ENCODE results near the gene MICAL2.

Gene MICAL2

DNA sequence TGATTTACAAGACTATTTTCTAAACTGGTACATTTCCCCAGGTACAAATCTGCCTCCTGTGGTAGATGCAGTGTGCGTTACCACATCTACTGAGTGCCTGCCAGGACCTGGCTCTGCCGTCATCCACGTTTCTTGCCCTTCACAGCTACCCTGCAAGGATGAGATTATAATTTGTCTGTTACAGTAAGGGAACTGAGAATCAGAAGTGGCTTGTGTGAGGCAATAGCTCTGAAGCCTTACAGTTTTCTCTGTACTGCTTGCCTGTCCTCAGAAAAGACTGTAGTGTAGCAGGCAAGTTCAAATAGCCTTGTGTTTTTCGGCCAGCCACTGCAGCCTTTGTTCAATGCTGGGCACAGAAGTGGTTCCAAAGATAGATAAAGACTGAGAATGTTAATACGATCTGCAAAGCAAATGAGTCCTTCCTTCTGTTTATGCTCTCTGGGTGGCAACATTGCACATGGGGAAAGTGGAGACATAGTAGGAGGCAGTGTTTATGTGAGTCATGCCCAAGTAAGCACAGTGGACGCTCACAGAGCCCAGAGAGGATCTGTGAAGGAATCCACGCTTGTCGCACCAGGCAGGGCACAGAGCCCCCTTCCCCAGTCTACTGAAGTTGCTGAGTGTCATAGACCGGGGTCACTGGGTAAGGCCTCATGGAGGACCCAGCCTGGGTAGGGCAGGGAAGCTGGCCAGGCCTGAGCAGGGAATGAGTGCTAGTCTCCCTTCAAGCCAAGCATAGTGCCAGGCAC is 49.1 kb downstream of the MICAL2 start:
- DNase-seq, result peak; percentile 38

DNA sequence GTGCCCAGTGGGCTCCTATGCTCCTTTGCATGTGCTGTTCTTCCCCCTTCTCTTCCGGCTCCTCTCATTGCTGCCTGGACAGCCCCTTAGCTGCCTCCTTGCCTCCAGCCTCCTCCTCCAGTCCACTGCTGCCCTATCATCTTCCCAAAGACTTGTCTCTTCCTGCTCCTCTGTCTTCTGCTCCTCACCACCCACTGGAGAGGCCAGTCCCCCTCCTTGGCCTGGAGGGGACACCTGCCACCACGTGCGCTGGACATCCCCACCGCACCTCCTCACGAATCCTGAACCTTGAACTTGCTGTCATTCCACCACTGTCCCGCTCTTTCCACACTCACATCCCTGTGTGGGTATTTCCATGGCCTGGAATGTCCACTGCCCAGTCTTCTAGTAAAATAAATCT is 49.8 kb downstream of the MICAL2 start:
- no peak for DNase-seq

- no peak for DNase-seq
Observed at GRCh38 chr11:12160680-12161079, 50.3 kb downstream of the MICAL2 start.

- no peak for DNase-seq
Observed at GRCh38 chr11:12161137-12161536, 50.7 kb downstream of the MICAL2 start.

- no peak for DNase-seq
Observed at GRCh38 chr11:12161603-12162350, 51.4 kb downstream of the MICAL2 start.

DNA sequence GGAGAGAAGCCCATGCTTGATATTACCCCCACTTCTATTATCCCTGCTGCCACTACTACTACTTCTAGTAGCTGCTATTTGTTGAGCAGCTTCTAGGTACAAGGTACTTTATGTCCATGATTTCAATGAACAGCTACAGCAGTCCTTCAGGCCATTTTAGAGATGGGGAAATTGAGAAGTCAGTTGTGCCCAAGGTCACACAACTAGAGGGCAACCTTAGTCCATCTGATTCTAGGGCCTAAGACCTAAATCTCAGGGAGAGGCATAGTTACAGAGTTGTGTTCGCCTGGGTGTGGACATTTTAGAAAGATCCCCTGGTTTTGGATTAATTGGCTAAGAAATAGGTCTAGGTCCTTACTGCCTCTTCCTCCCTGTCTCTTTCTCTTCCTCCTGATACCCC is 52.3 kb downstream of the MICAL2 start:
- no peak for DNase-seq

DNA sequence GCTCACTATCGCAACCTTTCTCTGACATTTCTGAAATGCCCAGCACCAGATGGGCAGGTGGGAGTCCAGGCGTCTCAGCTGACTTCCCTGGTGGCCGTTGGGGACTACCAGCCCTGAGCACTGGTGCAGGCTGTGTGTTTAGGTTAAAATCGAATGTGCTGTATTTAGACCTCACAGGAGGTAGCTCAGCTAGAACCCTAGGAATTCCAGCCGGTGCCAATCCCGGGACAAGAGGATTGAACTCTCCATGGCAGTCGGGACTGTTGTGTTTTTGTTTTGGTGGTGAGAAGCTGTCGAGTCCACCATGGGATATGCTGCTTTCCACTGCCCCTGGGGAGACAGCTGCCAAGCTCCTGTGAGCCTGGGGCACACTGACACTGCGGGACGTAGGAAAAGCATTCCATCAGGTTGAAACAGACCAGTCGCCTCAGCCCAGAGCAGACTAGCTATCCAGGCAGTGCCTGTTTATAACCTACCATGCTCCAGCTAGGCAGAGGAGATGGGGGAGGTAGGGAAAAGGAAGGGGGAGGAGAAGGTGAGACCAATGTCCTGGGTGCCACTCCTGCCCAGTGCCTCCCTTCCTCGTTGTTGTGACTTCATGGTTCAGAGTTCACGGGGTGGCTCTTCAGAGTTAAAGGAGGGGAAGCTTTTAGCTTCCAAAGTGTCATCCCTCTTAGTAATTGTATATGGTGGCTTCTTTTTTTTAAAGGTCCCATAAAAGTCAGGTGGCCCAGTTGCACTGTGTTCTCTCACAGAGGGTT is 53.0 kb downstream of the MICAL2 start:
- DNase-seq, result no peak

GRCh38 chr11:12164061-12165014 is 53.9 kb downstream of the MICAL2 start:
- DNase-seq, result no peak

- DNase-seq, result no peak
Observed at GRCh38 chr11:12165237-12165875, 55.0 kb downstream of the MICAL2 start.

DNA sequence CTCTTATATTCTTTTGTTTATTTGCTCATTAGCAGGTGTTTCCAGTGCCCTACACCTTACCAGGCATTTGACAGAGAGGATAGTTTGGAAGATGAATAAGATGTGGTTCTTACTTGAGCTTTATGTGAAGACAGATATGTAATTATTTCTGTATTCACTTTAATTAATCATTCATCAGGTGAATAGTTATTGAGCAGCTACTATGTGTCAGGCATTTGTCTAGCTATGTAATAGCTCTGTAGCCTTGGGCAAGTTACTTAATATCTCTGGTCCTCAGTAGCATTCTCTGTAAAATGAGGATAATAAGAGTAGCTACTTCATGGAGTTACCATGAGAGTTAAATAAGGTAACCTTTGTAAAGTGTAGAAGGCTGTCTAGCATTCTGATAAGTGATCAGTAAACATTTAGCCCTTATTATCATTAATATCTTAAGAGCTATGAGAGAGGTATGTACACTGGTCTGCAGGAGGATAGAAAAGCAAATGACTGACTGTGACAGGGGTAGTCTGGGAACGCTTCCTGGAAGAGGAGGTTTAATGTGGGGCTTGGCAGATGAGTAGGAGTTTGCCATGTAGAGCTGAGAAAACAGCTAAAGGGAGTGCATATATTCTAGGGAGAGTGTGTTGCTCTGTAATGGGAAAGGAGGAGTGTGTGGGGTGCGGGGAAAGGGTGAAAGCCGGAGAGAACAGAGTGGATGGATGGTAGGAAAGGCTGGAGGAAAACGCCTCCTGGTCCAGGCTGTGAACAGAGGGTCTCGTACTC is 56.1 kb downstream of the MICAL2 start:
- no peak for DNase-seq

- no peak for DNase-seq
Observed at GRCh38 chr11:12167061-12168000, 56.9 kb downstream of the MICAL2 start.

DNA sequence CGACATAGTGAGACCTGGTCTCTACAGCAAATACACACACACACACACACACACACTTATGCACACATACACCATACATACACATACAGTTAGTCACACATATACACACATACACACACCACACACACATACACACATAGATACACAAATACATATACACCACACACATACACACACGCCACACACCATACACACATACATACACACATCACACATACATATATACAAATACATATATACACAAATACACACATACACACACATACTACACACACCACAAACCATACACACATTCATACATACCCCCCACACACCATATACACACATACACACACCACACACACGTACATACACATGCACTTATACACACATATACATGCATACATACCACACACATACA is 57.7 kb downstream of the MICAL2 start:
- no peak for DNase-seq

DNA sequence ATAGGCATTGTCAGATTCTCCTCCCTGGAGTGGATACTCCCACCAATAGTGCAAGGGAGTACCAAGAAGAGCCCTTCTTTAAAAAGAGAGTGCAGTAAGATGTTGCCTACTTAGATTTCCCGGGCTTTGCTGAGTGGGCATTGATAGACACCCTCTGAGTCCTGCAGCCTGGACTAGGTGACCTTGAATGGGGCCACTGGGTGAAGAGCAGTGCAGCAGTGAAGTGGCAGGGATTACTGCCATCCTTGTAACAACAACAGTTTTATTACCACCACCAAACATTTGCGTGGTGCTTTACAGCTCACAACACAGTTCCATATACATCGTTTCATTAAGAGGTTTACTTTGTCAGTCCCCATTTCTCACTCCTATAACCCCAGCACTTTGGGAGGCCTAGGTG is 59.4 kb downstream of the MICAL2 start:
- DNase-seq, result no peak

DNA sequence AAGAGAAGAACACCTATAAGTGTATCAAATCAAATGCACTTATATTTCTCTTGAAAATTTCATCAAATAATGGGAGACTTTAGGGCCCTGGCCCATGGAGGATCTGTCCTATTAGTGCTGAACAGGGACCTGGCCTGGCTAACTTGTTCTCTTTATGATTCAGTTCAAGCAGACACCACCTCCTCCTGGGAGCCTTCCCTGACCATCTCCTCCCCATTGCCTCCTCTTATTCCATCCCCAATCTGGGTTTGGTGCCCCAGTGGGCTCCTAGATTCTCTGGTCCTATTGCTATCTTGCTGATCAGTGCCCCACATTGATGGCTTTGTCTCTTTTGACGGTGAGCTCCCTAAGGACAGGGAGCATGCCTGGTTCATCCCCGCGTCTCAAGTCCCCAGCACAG is 60.1 kb downstream of the MICAL2 start:
- DNase-seq, result no peak

GRCh38 chr11:12170984-12171383 is 60.6 kb downstream of the MICAL2 start:
- no peak for DNase-seq

GRCh38 chr11:12171921-12172320 is 61.5 kb downstream of the MICAL2 start:
- DNase-seq, result no peak

DNA sequence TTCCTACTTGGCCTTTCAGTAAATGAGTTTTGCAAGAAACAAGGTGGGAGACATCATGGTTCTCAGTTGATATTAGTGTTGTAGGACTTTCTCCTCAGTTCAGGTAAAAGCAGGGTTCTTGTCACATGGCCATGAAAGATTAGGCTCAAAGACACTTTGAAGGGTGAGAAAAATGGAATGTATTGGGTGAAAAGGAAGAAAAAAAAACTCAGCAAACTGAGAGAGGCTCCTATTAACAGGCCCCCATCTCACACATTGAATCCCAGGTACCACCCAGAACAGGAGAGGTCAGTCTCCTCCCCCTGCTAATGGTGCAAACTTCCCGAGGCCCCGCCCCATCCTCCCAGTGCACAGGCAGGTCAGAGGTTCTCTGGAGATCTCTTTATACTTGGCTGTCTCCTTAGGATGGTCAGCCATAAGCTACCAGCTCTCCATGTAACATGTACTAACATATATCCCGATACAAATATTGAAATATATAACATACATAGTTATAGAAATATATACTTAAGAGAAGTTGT is 62.2 kb downstream of the MICAL2 start:
- DNase-seq, result no peak

DNA sequence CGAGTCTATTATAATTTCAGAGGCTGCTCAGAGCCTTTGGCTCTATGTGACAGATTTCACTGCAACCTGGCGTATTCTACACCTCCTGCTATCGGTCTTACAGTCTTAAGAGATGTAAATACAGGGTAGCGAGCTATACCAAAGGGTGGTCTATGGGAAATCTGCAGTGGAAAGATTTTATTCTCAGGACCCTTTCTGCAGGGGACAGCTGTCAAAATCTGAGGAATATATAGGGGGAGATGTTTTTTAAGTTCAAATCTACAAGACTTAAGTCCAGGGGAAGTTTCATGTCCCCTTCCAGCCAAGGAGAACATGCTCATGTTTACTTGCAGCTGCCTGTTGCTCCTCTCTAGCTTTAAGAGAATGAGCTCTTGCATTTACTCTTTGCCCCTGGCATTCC is 62.7 kb downstream of the MICAL2 start:
- no peak for DNase-seq

GRCh38 chr11:12174128-12174476 is 63.7 kb downstream of the MICAL2 start:
- DNase-seq, result peak; percentile 62
